Heart right ventricle (tissue), 16 donors: ENCODE measurements around the gene SMAD7. TPM values are rescaled to one million over a fixed set of nuclear protein-coding genes. Genes with fewer than 3 reads are reported as not detected.

Source experiments
- ATAC-seq, 8 donors: fragments of 200-7000 bp; cut with Tn5 transposase; one replicate each; pipeline ENCODE4 v1.9.1; 2020; ENCODE audit warnings: mild to moderate bottlenecking in 8 of 8, moderate library complexity in 8 of 8, moderate number of reproducible peaks in 1 of 8
- DNase-seq, 2 donors: peaks; one replicate each; pipeline ENCODE4 v3.0.0-alpha.2; 2020
- H3K27ac ChIP-seq, 10 donors: fragments of 200-600 bp; sonication (generic) in 2 of 10; one replicate each; pipeline versions ENCODE4 v1.5.0 to v1.8.0; 2020 to 2022; ENCODE audit warnings: mild to moderate bottlenecking in 3 of 10
- H3K27me3 ChIP-seq, 7 donors: fragments of 200-600 bp; one replicate each; pipeline ENCODE4 v1.8.0; 2021 to 2022; ENCODE audit warnings: mild to moderate bottlenecking in 2 of 7
- H3K36me3 ChIP-seq, 9 donors: fragments of 200-600 bp; sonication (generic) in 1 of 9; one replicate each; pipeline versions ENCODE4 v1.5.0 to v1.8.0; 2020 to 2022; ENCODE audit warnings: mild to moderate bottlenecking in 2 of 9
- H3K4me1 ChIP-seq, 9 donors: fragments of 200-600 bp; sonication (generic) in 1 of 9; one replicate each; pipeline versions ENCODE4 v1.5.0 to v1.8.0; 2020 to 2022; ENCODE audit warnings: mild to moderate bottlenecking in 4 of 9
- H3K4me3 ChIP-seq, 10 donors: fragments of 200-600 bp; sonication (generic) in 2 of 10; one replicate each; pipeline versions ENCODE4 v1.5.0 to v1.8.0; 2020 to 2022; ENCODE audit warnings: mild to moderate bottlenecking in 7 of 10, moderate library complexity in 2 of 10
- H3K9me3 ChIP-seq, 11 donors: fragments of 200-600 bp in 10 of 11; sonication (generic) in 2 of 11; one replicate each; pipeline versions ENCODE4 v1.5.0 to v1.8.0; 2013 to 2022; ENCODE audit warnings: mild to moderate bottlenecking in 2 of 11, control low read depth in 1 of 11, moderate library complexity in 1 of 11
- CTCF ChIP-seq, 9 donors: fragments of 200-600 bp; sonication (generic) in 2 of 9; IDR thresholded peaks; one replicate each; pipeline versions ENCODE4 v1.5.0 to v1.8.0; 2021 to 2022; ENCODE audit warnings: antibody characterized with exemption in 9 of 9, mild to moderate bottlenecking in 5 of 9, moderate library complexity in 1 of 9
- WGBS, 2 donors: extraction: QIAGEN DNeasy Blood & Tissue Kit; methylation state at CpG; one replicate each; pipeline ENCODE4 v1.1.7; 2013; ENCODE audit warnings: inconsistent platforms in 1 of 2; 5-methylcytosine and 5-hydroxymethylcytosine counted together
- intact Hi-C, 10 donors: fragments of 100-400 bp; cut with DNase I; formaldehyde crosslinking; loops; one replicate each; pipeline versions ENCODE4 v1.11.1 to v1.14.2; 2022
- polyA plus RNA-seq, 2 donors: library from polyadenylated mRNA; stranded (reverse); fragments of 200-250 nt; gene quantifications; one replicate each; pipeline ENCODE4 v1.2.3, GENCODE V29; 2013
- total RNA-seq, 10 donors: library from RNA; stranded (reverse); fragmentation: NEBNext Ultra II Directional in 3 of 10; extraction: Animal tissue kit (Norgen Biotek cat#: 25700) in 3 of 10; gene quantifications; one replicate each; pipeline versions ENCODE4 v1.2.1 to v1.2.4, GENCODE V29; 2021 to 2023
- donor health status: Arrhythmogenic right ventricular cardiomyopathy.
- donor health status: ischemic (EF 13 %, LVEDD 7.1; RV severe dilation, severe dysfunction).
- donor health status: healthy with polysubstance abuse.
- donor health status: DM: no; HTN: yes; CAD: no.
- donor health status: DM: no; HTN: no; CAD: no.
- donor health status: ischemic (EF 25% LVEDD 6.9; RV normal size, moderate dysfunction).
- donor health status: ischemic (EF 25% LVEDD 5.7; RV mildly dilated, moderate dysfunction).
- donor health status: healthy.
- donor health status: DM: yes; HTN: yes; CAD: no.
- donor health status: Ischemic cardiomyopathy.
- donor health status: ischemic (EF 35%, LVEDD 5.7; RV mildly dilated, moderate dysfunction).
- donor health status: nonischemic (EF 11% LVEDD 7.7; RV severe dilation, severe dysfunction).
- donor health status: DM: yes; HTN: yes; CAD: no.
- donor health status: PGD.
- donor health status: ischemic (EF 29% LVEDD 5.4; RV normal size, mild dysfunction).
- donor health status: nonischemic (EF 23%, LVEDD 6.1; RV moderate dilation, normal function).

Gene SMAD7
- total and polyA plus RNA-seq, 12 donors: 6.7 to 28.6 (median 19.2) TPM

- Histone ChIP-seq H3K36me3 (peaks cover 0 to 16% (median 0%) of the 10 kb centered on the region in 9 donors), H3K4me1 (peaks cover 5 to 48% (median 34%) of the 10 kb centered on the region in 9 donors), H3K27ac (peak overlapping the region; percentile 93 to 100 (median 98)), H3K4me3 (peak overlapping the region in 9 of 10 donors; percentile 68 to 96 (median 93)), H3K9me3 (no peaks in the 10 kb centered on the region), H3K27me3 (no peaks in the 10 kb centered on the region)
- DNase-seq (no peak), ATAC-seq (no peak)
- WGBS, 2 donors: 60 to 64% methylated on average over 19 of the region's 19 CpGs
- intact Hi-C loops: loop anchor here in 6 of 10 donors (5.0 to 10.0 kb wide), 8 partner anchors 89 to 276 kb away; no protein-coding TSS in a partner anchor
- TF ChIP-seq CTCF (IDR thresholded peaks at IDR 0.05): no peak
These were observed 2.4 kb upstream of the SMAD7 start for GRCh38 chr18:48953104-48953706.

- intact Hi-C loops: loop anchor here in 6 of 10 donors (5.0 to 10.0 kb wide), 8 partner anchors 90 to 275 kb away; no protein-coding TSS in a partner anchor
- Histone ChIP-seq H3K4me1 (peaks cover 5 to 54% (median 41%) of the 10 kb centered on the region in 9 donors), H3K27me3 (no peaks in the 10 kb centered on the region), H3K4me3 (peak overlapping the region; percentile 61 to 96 (median 92)), H3K9me3 (no peaks in the 10 kb centered on the region), H3K27ac (peak overlapping the region; percentile 93 to 100 (median 98)), H3K36me3 (peaks cover 0 to 19% (median 0%) of the 10 kb centered on the region in 9 donors)
- DNase-seq (peak; percentile 80 to 85), ATAC-seq (peak; percentile 74 to 87 (median 86))
- TF ChIP-seq CTCF (IDR thresholded peaks at IDR 0.05): peak in 1 of 9 donors; percentile 7
- WGBS, 2 donors: 1% methylated on average over 66 to 67 of the region's 67 CpGs
These were observed 1.7 kb upstream of the SMAD7 start for GRCh38 chr18:48952287-48953103.

- 0 to 1% methylated on average over 89 to 100 of the region's 106 CpGs for WGBS, 2 donors
- Histone ChIP-seq H3K4me3 (peak overlapping the region; percentile 68 to 96 (median 92)), H3K27ac (peak overlapping the region; percentile 93 to 100 (median 98)), H3K4me1 (peaks cover 5 to 55% (median 46%) of the 10 kb centered on the region in 9 donors), H3K27me3 (no peaks in the 10 kb centered on the region), H3K9me3 (no peaks in the 10 kb centered on the region), H3K36me3 (peaks cover 0 to 19% (median 0%) of the 10 kb centered on the region in 9 donors)
- ATAC-seq (peak; percentile 70 to 87 (median 82)), DNase-seq (peak; percentile 86 to 89)
- peak in 6 of 9 donors; percentile 13 to 56 (median 34) for TF ChIP-seq CTCF (IDR thresholded peaks at IDR 0.05)
- intact Hi-C loops: loop anchor here in 6 of 10 donors (2.0 to 10.0 kb wide), 9 partner anchors 17 to 274 kb away; no protein-coding TSS in a partner anchor
These were observed 902 bp upstream of the SMAD7 start for GRCh38 chr18:48951448-48952286.
